GM21447 (cell line): ENCODE results near the gene PLRG1.
A peak's percentile ranks its signal among the peaks of the same experiment; 100 is the strongest.

Experiments used
- ATAC-seq: cut with Tn5 transposase; IDR thresholded peaks from one replicate; pipeline ENCODE4 v1.9.1; 2021; ENCODE audit not compliant: unreplicated experiment

The PLRG1 gene

DNA sequence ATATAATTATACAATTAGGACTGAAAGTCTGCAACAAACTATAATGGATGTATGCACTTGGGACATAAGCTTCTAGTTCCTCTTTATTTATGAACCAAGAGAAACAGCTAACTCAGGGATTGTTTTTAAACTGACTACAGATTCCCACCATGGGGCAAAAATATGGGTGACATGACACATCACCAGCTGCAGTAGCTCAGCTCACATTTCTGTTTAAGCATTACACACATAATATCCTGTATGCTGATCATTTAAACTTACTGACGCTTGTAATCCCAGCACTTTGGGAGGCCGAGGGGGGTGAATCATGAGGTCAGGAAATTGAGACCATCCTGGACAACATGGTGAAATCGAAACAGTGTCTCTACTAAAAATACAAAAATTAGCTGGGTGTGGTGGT lies 24.1 kb upstream of the PLRG1 start:
- ATAC-seq = no peak

DNA sequence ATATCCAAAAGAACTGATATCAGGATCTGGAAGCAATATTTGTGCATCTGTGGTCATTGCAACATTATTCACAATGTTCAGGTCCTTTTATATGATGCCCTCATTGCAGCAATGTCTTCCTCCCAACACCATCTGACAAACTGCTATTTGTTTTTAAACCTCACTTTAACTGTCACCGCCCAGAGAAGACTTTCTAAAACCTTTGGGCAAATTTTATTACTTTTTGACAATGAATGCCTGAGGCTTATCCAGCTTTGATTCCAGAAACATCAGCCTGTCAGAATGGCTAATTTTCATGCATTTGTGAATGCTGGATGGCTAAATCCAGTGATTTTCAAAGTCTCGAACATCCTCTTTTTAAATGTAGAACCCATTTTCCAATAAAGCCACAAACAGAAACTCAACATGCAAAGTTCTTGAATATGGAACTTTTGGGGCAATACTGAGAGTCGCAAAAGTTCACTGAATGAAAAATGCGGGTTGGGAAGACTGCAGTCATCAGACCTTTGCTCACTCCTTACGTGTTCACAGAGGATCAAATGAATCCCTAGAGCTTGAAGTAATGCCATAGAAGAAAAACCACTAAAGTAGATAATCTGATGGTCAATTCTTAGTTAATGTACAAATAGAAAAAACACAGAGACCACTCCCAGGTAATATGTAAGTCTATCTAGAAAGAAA lies 23.1 kb upstream of the PLRG1 start:
- no peak for ATAC-seq

DNA sequence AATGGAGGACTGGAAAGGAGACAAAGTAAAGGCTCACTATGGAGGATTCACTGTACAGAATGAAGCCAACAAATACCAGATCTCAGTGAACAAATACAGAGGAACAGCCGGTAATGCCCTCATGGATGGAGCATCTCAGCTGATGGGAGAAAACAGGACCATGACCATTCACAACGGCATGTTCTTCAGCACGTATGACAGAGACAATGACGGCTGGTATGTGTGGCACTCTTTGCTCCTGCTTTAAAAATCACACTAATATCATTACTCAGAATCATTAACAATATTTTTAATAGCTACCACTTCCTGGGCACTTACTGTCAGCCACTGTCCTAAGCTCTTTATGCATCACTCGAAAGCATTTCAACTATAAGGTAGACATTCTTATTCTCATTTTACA lies 19.4 kb upstream of the PLRG1 start:
- no peak for ATAC-seq

DNA sequence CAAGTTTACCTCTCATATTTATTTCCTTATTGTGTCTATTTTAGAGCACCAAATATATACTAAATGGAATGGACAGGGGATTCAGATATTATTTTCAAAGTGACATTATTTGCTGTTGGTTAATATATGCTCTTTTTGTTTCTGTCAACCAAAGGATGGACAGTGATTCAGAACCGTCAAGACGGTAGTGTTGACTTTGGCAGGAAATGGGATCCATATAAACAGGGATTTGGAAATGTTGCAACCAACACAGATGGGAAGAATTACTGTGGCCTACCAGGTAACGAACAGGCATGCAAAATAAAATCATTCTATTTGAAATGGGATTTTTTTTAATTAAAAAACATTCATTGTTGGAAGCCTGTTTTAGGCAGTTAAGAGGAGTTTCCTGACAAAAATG lies 18.8 kb upstream of the PLRG1 start:
- ATAC-seq = no peak

DNA sequence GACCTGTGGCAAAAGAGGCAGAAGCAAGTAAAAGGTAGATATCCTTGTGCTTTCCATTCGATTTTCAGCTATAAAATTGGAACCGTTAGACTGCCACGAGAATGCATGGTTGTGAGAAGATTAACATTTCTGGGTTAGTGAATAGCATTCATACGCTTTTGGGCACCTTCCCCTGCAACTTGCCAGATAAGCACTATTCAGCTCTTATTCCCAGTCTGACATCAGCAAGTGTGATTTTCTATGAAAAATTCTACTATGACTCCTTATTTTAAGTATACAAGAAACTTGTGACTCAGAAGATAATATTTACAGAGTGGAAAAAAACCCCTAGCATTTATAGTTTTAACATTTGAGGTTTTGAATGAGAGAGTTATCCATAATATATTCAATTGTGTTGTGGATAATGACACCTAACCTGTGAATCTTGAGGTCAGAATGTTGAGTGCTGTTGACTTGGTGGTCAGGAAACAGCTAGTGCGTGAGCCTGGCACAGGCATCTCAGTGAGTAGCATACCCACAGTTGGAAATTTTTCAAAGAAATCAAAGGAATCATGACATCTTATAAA lies 16.5 kb upstream of the PLRG1 start:
- no peak for ATAC-seq

GRCh38 chr4:154565704-154566103 lies 15.5 kb upstream of the PLRG1 start:
- ATAC-seq = no peak

- ATAC-seq = no peak
Observed at GRCh38 chr4:154564311-154564710, 14.1 kb upstream of the PLRG1 start.

GRCh38 chr4:154562697-154563254 lies 12.6 kb upstream of the PLRG1 start, which contains the start of gene FGB:
Gene FGB, plus strand, starts transcription at chr4:154563011. Its CDS starts 8 bp downstream, at chr4:154563019.
- ATAC-seq = no peak

DNA sequence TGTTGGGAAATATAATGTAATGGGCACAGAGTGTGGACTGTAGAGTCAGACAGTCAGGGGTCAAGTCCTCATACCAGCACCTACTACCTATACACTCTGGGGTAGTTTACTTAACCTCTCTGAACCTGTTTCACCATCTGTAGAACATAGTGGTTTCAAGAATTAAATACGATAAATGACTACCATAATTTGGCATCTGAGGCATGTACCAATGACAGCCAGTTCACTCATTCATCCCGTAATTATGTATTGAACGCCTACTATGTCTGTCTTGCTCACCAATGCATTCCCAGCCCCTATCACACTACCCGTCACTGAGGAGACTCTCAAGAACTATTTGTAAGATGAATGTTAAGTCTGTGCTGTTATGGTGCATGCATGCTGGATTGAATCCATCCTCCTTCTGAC lies 10.6 kb upstream of the PLRG1 start:
- ATAC-seq = no peak

GRCh38 chr4:154560419-154560801 lies 10.2 kb upstream of the PLRG1 start:
- ATAC-seq = no peak

DNA sequence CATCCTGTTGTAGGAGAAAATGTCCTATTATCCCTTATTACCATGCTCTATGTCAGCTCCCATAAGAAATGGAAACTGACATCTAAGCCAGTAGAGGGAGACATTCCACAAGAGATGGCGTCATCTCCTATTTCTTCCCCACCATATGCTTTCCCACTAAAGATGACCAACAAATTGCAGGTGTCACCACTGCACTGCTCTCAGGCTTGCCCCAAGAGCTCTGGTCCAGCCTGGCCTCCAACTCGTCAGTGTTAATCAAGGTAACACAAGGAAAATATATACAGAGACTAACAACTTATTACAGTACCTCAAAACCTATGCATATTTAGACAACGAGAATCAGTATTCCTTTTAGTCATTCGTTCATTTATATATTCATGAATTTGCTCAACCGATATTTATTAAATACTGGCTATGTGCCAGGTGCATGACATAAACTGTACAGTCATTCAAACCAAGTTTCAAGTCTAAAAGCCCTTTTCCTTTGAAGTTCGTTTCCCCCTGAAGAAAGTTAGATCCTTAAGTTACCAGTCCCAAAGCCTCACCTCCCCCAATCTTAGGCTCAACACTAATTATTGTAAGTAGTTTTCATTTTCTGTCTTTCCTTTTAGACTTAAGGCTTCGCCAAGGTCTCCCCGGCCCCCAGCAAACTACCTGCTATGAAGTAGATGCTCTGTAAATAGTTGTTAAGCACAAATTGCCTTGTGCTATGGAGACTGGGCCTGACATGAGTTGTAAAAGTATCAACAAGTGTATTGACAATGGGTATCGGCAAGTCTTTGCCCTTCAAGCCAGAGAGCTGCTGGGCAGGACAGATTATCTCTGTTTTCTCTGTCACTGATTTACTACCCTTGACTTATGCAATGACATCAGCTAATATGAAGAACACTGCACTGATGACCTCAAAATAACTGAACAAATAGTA lies 9.6 kb upstream of the PLRG1 start:
- no peak for ATAC-seq

GRCh38 chr4:154559141-154559493 lies 8.9 kb upstream of the PLRG1 start:
- ATAC-seq = no peak

DNA sequence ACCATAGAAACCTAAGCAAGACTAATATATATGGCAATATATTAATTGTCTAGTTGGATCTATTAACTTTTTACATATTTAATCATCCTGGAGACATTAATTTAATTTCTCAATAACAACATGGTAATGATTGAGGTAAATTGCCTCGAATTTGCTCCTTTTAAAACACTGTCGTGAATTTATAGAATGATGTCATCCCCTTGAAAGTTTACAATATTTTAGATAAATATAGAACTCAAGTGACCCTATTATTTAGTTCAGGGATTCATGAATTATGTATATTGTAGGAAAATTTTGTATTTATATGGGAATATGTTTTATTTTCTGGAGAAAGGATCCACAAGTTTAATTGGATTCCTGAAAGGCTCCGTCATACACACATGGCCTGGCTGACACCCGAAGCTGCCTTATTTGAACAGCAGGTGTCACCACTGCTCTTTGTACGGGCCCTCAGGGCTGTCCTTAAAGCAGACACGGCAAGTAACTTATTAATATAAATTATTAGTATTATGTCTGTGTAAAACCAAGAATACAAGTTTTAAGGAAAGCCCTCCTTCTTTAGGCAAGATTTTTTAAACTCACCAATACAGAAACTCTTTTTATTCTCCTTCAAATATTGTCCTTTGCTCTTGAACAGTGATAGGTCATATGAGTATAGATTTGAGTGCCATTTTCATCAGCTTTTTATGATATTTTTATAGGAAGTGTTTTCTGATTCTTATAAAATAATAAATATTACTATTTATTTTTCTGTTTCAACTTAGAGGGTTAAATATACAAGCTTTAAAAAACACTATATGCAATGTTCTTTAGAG lies 1.9 kb upstream of the PLRG1 start:
- peak; percentile 47 for ATAC-seq

DNA sequence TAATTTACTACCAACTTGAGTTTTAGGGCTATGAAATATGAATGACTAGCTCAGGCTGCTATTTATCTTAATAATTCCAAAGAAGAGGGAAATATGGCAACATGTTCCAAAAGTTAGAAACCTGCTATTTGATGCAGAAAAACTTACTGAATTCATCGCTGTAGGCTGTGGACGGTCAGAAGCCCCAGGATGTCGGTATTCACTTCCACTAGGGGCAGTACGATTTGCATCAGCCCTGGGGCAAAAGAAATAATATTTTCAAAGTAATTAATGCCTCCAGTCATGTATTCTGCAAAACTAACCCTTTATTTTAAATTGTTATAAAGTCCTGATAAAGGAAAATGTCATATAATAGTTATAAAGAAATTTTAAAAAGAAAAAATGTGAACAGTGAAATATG lies 4.5 kb downstream of the PLRG1 start:
- no peak for ATAC-seq

DNA sequence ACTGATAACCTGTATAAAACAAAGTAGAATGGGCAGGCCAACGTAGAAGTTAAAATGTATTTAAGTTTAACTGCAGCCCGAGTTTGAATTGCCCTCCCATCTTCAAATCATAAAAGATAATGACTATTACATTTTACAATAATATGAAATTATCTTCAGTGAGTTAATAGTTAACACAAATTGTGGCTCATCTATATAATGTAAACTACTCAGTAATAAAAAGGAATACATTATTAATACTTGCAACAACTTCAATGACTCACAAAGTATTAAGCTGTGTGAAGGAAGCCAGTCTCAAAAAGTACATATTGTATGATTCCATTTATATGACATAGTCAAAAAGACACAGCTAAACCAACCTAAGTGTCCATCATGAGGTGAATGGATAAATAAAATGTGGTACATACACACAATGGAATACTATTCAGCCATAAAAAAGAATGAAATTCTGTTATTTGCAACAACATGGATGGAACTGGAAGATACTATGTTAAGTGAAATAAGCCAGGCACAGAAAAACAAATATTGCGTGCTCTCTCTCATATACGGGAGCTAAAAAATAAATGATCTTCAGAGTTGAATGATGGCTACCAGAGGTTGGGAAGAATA lies 7.8 kb downstream of the PLRG1 start:
- ATAC-seq = no peak

GRCh38 chr4:154534296-154534695 lies 15.9 kb downstream of the PLRG1 start:
- ATAC-seq = no peak

DNA sequence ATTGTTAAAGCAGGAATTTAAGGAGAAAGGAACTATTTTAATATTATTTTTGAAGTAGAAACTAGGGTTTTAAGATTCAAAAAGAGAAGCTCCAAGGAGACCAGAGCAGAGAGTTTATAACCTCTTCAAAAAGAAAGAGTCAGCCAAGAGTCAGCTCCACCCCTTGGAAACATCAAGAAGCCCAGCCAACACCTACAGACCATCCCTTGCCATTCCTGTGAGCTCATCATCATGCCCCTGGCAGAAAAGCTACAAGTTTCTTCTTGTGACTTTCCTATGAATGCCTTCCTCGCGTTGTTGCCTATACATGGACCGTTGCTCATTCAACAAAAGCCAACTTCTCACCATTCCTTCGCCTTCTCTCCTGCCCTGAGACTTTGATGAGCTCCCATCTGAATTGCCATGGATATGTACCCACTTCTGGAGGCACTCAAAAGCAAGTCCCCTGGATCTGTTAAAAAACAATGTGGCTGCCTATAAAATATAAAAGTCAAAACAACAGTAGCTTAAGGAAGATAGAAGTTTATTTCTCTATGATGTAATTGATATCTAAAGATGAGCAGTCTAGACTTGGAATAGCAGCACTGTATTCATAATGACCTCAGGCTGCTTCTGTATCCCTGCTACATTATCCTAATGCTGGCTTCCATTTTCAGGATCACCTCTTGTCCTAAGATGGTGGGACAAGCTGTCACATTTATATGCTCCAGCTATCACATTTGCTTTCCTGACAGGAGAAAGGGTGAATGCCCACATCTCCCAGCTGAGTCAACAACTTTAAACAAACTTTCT lies 20.3 kb downstream of the PLRG1 start:
- ATAC-seq = no peak

DNA sequence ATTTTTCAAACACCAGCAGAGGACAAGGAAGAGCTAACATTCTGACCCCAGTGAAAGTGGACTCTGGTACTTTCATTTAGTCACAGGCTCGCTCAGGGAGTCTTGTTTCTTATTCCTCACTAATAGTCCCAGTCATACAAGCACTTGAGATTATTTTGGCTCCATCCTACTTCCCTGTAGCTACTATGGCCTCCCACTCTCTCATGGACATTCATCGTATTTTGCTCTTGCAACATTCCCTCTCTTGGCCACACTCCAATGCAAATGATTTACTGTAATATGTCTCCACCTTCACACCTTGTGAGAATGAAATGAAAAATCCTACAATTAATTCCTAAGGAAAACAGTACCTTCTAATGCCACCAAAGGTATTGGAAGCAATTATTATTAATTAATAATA lies 21.3 kb downstream of the PLRG1 start:
- no peak for ATAC-seq

- ATAC-seq = no peak
Observed at GRCh38 chr4:154527308-154527707, 22.9 kb downstream of the PLRG1 start.

GRCh38 chr4:154526151-154526550 lies 24.0 kb downstream of the PLRG1 start:
- no peak for ATAC-seq
